Hepatocyte (in vitro differentiated cells): ENCODE measurements around the gene TROAP.

Experiments
- CTCF ChIP-seq: fragments of 200-600 bp; sonication (generic); IDR thresholded peaks from 2 replicates; pipeline ENCODE4 v1.5.1; 2016; ENCODE audit warnings: antibody characterized with exemption, mild to moderate bottlenecking; ENCODE audit not compliant: poor library complexity
- EZH2 ChIP-seq: fragments of 200-600 bp; sonication (generic); IDR thresholded peaks from 2 replicates; pipeline ENCODE4 v1.6.1; 2016; ENCODE audit warnings: antibody characterized with exemption, mild to moderate bottlenecking, borderline replicate concordance
- EZH2phosphoT487 ChIP-seq: fragments of 200-600 bp; sonication (generic); IDR thresholded peaks from one replicate; pipeline ENCODE4 v1.6.1; 2018; ENCODE audit warnings: antibody characterized with exemption, mild to moderate bottlenecking, low read depth, moderate library complexity; ENCODE audit not compliant: unreplicated experiment, severe bottlenecking

GRCh38 chr12:49287876-49288275 lies 35.2 kb upstream of the TROAP start:
- TF ChIP-seq EZH2phosphoT487 (no peak), CTCF (no peak), EZH2 (no peak)
